ENCODE results near the gene GLOD4. TPM values are rescaled to one million over a fixed set of nuclear protein-coding genes. Genes with fewer than 3 reads are reported as not detected.
"Not testable (repeated sequence)": the region's sequence is repeated elsewhere in the genome, so short reads cannot be mapped to it uniquely, and the experiment has no call there.

GLOD4 gene
- total and polyA plus RNA-seq, 2 of the 4 experiments (the other 2 are of a cell fraction): 26.3 to 36.7 TPM

GRCh38 chr17:756010-756567 is 26.0 kb downstream of the GLOD4 start:
- H3K9ac ChIP-seq (ENCODE audit: low read depth, low read length); H2AFZ ChIP-seq (replicated peaks; ENCODE audit: low read length, poor library complexity); H3K27me3 ChIP-seq (ENCODE audit: control insufficient read depth, insufficient read depth, low read length); H3K27ac ChIP-seq (ENCODE audit: insufficient read depth, low read length); H3K9me1 ChIP-seq (ENCODE audit: insufficient read depth, low read length); H3K18ac ChIP-seq (ENCODE audit: low read depth, low read length); H3K4ac ChIP-seq (ENCODE audit: low read depth, low read length); H3K14ac ChIP-seq (replicated peaks; ENCODE audit: low read depth, low read length); DNase-seq; H2BK15ac ChIP-seq (ENCODE audit: low read depth, low read length); H3K4me1 ChIP-seq (ENCODE audit: control insufficient read depth, insufficient read depth, low read length); H2AK5ac ChIP-seq (ENCODE audit: low read depth, low read length); H4K5ac ChIP-seq (ENCODE audit: low read depth, low read length); H3K4me3 ChIP-seq (ENCODE audit: insufficient read depth, low read depth, low read length); H3K56ac ChIP-seq (ENCODE audit: extremely low read depth, insufficient read depth, low read length); H3K4me2 ChIP-seq (ENCODE audit: low read depth, low read length); H4K20me1 ChIP-seq (ENCODE audit: insufficient read depth, low read length); H3K9me3 ChIP-seq (ENCODE audit: control insufficient read depth, insufficient read depth, low read length); in situ Hi-C loops (cut with MboI; ENCODE audit: low sequenced_read_pairs); dilution Hi-C loops (cut with HindIII; ENCODE audit: low sequenced_read_pairs, unreplicated experiment); H4K8ac ChIP-seq (ENCODE audit: low read depth in 2 of 2, low read length in 2 of 2); H3K23ac ChIP-seq (ENCODE audit: low read depth, low read length); H2AK9ac ChIP-seq (replicated peaks; ENCODE audit: low read depth, low read length, poor library complexity); H4K91ac ChIP-seq (ENCODE audit: insufficient read depth, low read depth, low read length); H2BK5ac ChIP-seq (ENCODE audit: low read depth, low read length, poor library complexity, severe bottlenecking); H2BK120ac ChIP-seq (ENCODE audit: low read depth, low read length); H2BK20ac ChIP-seq (ENCODE audit: low read depth, low read length); intact Hi-C loops (cut with micrococcal nuclease); POLR2A ChIA-PET (ENCODE audit: unreplicated experiment); BruUV-seq (replicated peaks); ATAC-seq (ENCODE audit: low read depth): not testable (repeated sequence)
- 32% methylated on average over 3 of the region's 15 CpGs; no CpG with 5 or more reads in 1 of the 2 experiments for WGBS, 2 experiments (ENCODE audit: extremely low coverage in 2 of 2, insufficient read length in 1 of 2)
- peaks cover 5 to 11% of the 10 kb centered on the region in 2 experiments; a peak in 3 of 4 replicates for H3K79me1 ChIP-seq (ENCODE audit: low read depth in 1 of 2, low read length in 2 of 2)
- peaks cover 22% of the 10 kb centered on the region for H3K36me3 ChIP-seq (ENCODE audit: control insufficient read depth, insufficient read depth, low read length)
- CTCF ChIA-PET: interaction anchor here (1.1 kb wide), 1 partner anchor 32 kb away, joined by 3 read pairs; no protein-coding TSS in a partner anchor

GRCh38 chr17:755319-755961 is 26.6 kb downstream of the GLOD4 start:
- H3K27ac ChIP-seq (ENCODE audit: insufficient read depth, low read length); H2AK9ac ChIP-seq (replicated peaks; ENCODE audit: low read depth, low read length, poor library complexity); dilution Hi-C loops (cut with HindIII; ENCODE audit: low sequenced_read_pairs, unreplicated experiment); H2AFZ ChIP-seq (replicated peaks; ENCODE audit: low read length, poor library complexity); H2BK20ac ChIP-seq (ENCODE audit: low read depth, low read length); H3K9ac ChIP-seq (ENCODE audit: low read depth, low read length); H4K5ac ChIP-seq (ENCODE audit: low read depth, low read length); H3K4me3 ChIP-seq (ENCODE audit: insufficient read depth, low read depth, low read length); in situ Hi-C loops (cut with MboI; ENCODE audit: low sequenced_read_pairs); H3K27me3 ChIP-seq (ENCODE audit: control insufficient read depth, insufficient read depth, low read length); H3K9me3 ChIP-seq (ENCODE audit: control insufficient read depth, insufficient read depth, low read length); BruUV-seq (replicated peaks); H3K4ac ChIP-seq (ENCODE audit: low read depth, low read length); DNase-seq; H2AK5ac ChIP-seq (ENCODE audit: low read depth, low read length); intact Hi-C loops (cut with micrococcal nuclease); H3K56ac ChIP-seq (ENCODE audit: extremely low read depth, insufficient read depth, low read length); H3K18ac ChIP-seq (ENCODE audit: low read depth, low read length); H2BK5ac ChIP-seq (ENCODE audit: low read depth, low read length, poor library complexity, severe bottlenecking); H3K9me1 ChIP-seq (ENCODE audit: insufficient read depth, low read length); H4K91ac ChIP-seq (ENCODE audit: insufficient read depth, low read depth, low read length); H4K20me1 ChIP-seq (ENCODE audit: insufficient read depth, low read length); H3K4me2 ChIP-seq (ENCODE audit: low read depth, low read length); H2BK120ac ChIP-seq (ENCODE audit: low read depth, low read length); H3K23ac ChIP-seq (ENCODE audit: low read depth, low read length); H2BK15ac ChIP-seq (ENCODE audit: low read depth, low read length); ATAC-seq (ENCODE audit: low read depth); H3K14ac ChIP-seq (replicated peaks; ENCODE audit: low read depth, low read length); H4K8ac ChIP-seq (ENCODE audit: low read depth in 2 of 2, low read length in 2 of 2): not testable (repeated sequence)
- CTCF ChIA-PET: interaction anchor here (0.8 to 1.1 kb wide), 3 partner anchors 33 to 241 kb away, joined by 3 read pairs; partner anchors contain the start of gene TIMM22
- Histone ChIP-seq H3K79me1 (ENCODE audit: low read depth in 1 of 2, low read length in 2 of 2) (peaks cover 10 to 18% of the 10 kb centered on the region in 2 experiments), H3K36me3 (ENCODE audit: control insufficient read depth, insufficient read depth, low read length) (peaks cover 17% of the 10 kb centered on the region), H3K4me1 (ENCODE audit: control insufficient read depth, insufficient read depth, low read length) (peaks cover 10% of the 10 kb centered on the region)
- WGBS, 2 experiments (ENCODE audit: extremely low coverage in 2 of 2, insufficient read length in 1 of 2): 100% methylated on average over 2 of the region's 9 CpGs; no CpG with 5 or more reads in 1 of the 2 experiments
- POLR2A ChIA-PET (ENCODE audit: unreplicated experiment): interaction anchor here (0.6 kb wide), 1 partner anchor 705 kb away, joined by 3 read pairs; no protein-coding TSS in a partner anchor

Measured in IMR-90 (cell line).